Measurements from ENCODE around the gene LPP. TPM values are rescaled to one million over a fixed set of nuclear protein-coding genes. Genes with fewer than 3 reads are reported as not detected.

Gene LPP
- total and polyA plus RNA-seq, 10 of the 15 experiments (the other 5 are each of a cell fraction or from before 2014, with no cell fraction given) = under 0.01 to 0.62 (median 0.03) TPM

DNA sequence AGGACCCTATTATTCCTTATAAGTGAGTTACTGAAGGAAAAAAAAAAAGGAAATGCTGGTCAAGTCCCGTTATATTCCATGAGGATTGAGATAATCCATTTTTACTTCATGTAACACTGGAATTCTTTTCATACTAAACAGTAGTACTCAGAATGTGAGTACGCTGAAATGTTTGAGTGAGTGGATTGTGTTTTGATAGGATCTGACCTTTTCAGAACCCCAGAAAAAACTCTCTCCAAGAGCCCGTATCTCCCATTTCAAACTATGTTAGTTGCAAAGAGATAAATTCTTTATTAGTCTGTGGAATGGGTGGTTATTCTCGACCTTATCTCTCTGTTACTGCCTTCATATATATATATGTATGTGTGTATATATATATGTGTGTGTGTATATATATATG, 2.5 kb upstream of the LPP start:
- H3K27ac ChIP-seq (ENCODE audit: control insufficient read depth, insufficient read depth) = no peak overlapping the region
- H3K9ac ChIP-seq (ENCODE audit: control insufficient read depth, insufficient read depth, low read length) = no peak overlapping the region
- ChIA-PET SMC1A (ENCODE audit: uncharacterized antibody, unreplicated experiment) (no interaction called here), CTCF (no interaction called here), RAD21 (ENCODE audit: unreplicated experiment) (no interaction called here), POLR2A (no interaction called here)
- WGBS (ENCODE audit: insufficient coverage, insufficient replicate concordance, low lambda C conversion rate, missing lambda C conversion rate) = 49% methylated on average over 4 of the region's 4 CpGs
- in situ Hi-C loops (cut with MboI) = no loop called here
- H3K4me1 ChIP-seq (ENCODE audit: control insufficient read depth, insufficient read depth, low read length) = no peaks in the 10 kb centered on the region
- no TSS peak for BruUV-seq (replicated peaks)
- no peaks in the 10 kb centered on the region; the same call in 2 of the 3 replicates for H3K9me3 ChIP-seq (replicated peaks; ENCODE audit: control insufficient read depth, insufficient read depth, low read length)
- no peaks in the 10 kb centered on the region; the same call in 1 of the 2 replicates for H4K20me1 ChIP-seq (ENCODE audit: control insufficient read depth, insufficient read depth)
- no peak overlapping the region for H2AFZ ChIP-seq (ENCODE audit: control insufficient read depth, low read depth, low read length)
- DNase-seq (ENCODE audit: low read depth, low spot score) = no peak
- H3K4me3 ChIP-seq = no peak overlapping the region
- no peak for FAIRE-seq
- TF ChIP-seq ZSCAN29 (IDR thresholded peaks at IDR 0.05) = no peak
- no peak for TF ChIP-seq EZH2 (IDR thresholded peaks at IDR 0.05; ENCODE audit: borderline replicate concordance, control insufficient read depth, low read depth, low read length)
- TF ChIP-seq NR2F1 (conservative IDR thresholded peaks at IDR 0.05) = no peak
- TF ChIP-seq CBX5 (IDR thresholded peaks at IDR 0.05; ENCODE audit: low read depth) = no peak
- ATAC-seq = no peak
- H3K36me3 ChIP-seq (ENCODE audit: control insufficient read depth in 2 of 2, insufficient read depth in 2 of 2, low read length in 1 of 2) = no peaks in the 10 kb centered on the region
- intact Hi-C loops (cut with micrococcal nuclease; ENCODE audit: unreplicated experiment) = no loop called here
- no peak overlapping the region for H3K4me2 ChIP-seq (ENCODE audit: control insufficient read depth, insufficient read depth)
- H3K27me3 ChIP-seq (replicated peaks in 1 of 2; ENCODE audit: control insufficient read depth in 2 of 2, insufficient read depth in 2 of 2, low read length in 1 of 2) = peaks cover 4 to 11% of the 10 kb centered on the region in 2 experiments
- H3K79me2 ChIP-seq (ENCODE audit: control insufficient read depth, insufficient read depth, low read length) = no peaks in the 10 kb centered on the region

GRCh38 chr3:188152660-188153436, 1.1 kb upstream of the LPP start:
- intact Hi-C loops (cut with micrococcal nuclease; ENCODE audit: unreplicated experiment) = no loop called here
- 27% methylated on average over 25 of the region's 25 CpGs for WGBS (ENCODE audit: insufficient coverage, insufficient replicate concordance, low lambda C conversion rate, missing lambda C conversion rate)
- no peak for TF ChIP-seq ZNF217 (IDR thresholded peaks at IDR 0.05)
- TF ChIP-seq CBX3 (IDR thresholded peaks at IDR 0.05; ENCODE audit: borderline replicate concordance, low read depth) = no peak
- no peak for TF ChIP-seq IKZF2 (IDR thresholded peaks at IDR 0.05)
- no peak for TF ChIP-seq CEBPB (IDR thresholded peaks at IDR 0.05; ENCODE audit: borderline replicate concordance in 1 of 2, low read depth in 2 of 2, low read length in 2 of 2)
- TF ChIP-seq RFX5 (IDR thresholded peaks at IDR 0.05; ENCODE audit: low read depth, low read length) = no peak
- TF ChIP-seq PML (IDR thresholded peaks at IDR 0.05; ENCODE audit: low read length) = no peak
- no peak for TF ChIP-seq GABPA (IDR thresholded peaks at IDR 0.05; ENCODE audit: low read depth)
- TF ChIP-seq NRF1 (conservative IDR thresholded peaks at IDR 0.05; ENCODE audit: low read depth, low read length) = no peak
- no peak for TF ChIP-seq ZSCAN29 (IDR thresholded peaks at IDR 0.05)
- no peak for TF ChIP-seq GATAD2B (conservative IDR thresholded peaks at IDR 0.05; ENCODE audit: low read depth)
- no peak for TF ChIP-seq PAX5 (IDR thresholded peaks at IDR 0.05; ENCODE audit: borderline replicate concordance, low read depth, low read length)
- no peak for TF ChIP-seq NR2C2 (IDR thresholded peaks at IDR 0.05; ENCODE audit: borderline replicate concordance, control insufficient read depth, insufficient read length, low read depth)
- TF ChIP-seq NBN (IDR thresholded peaks at IDR 0.05) = no peak
- no peak for TF ChIP-seq TCF12 (IDR thresholded peaks at IDR 0.05; ENCODE audit: low read depth, low read length)
- TF ChIP-seq CBX5 (IDR thresholded peaks at IDR 0.05; ENCODE audit: low read depth) = no peak
- TF ChIP-seq SRF (IDR thresholded peaks at IDR 0.05; ENCODE audit: low read depth in 2 of 2, low read length in 2 of 2) = no peak

More at GRCh38 chr3:188152660-188153436, 1.1 kb upstream of the LPP start:
- POLR2A ChIA-PET = no interaction called here
- no peak overlapping the region for H3K4me3 ChIP-seq
- H3K9me3 ChIP-seq (replicated peaks; ENCODE audit: control insufficient read depth, insufficient read depth, low read length) = no peaks in the 10 kb centered on the region; the same call in 2 of the 3 replicates
- no peaks in the 10 kb centered on the region for H3K36me3 ChIP-seq (ENCODE audit: control insufficient read depth in 2 of 2, insufficient read depth in 2 of 2, low read length in 1 of 2)
- H4K20me1 ChIP-seq (ENCODE audit: control insufficient read depth, insufficient read depth) = no peaks in the 10 kb centered on the region; the same call in 1 of the 2 replicates
- H3K9ac ChIP-seq (ENCODE audit: control insufficient read depth, insufficient read depth, low read length) = no peak overlapping the region
- RAD21 ChIA-PET (ENCODE audit: unreplicated experiment) = no interaction called here
- H3K4me1 ChIP-seq (ENCODE audit: control insufficient read depth, insufficient read depth, low read length) = no peaks in the 10 kb centered on the region
- no peaks in the 10 kb centered on the region for H3K79me2 ChIP-seq (ENCODE audit: control insufficient read depth, insufficient read depth, low read length)
- H3K27me3 ChIP-seq (replicated peaks in 1 of 2; ENCODE audit: control insufficient read depth in 2 of 2, insufficient read depth in 2 of 2, low read length in 1 of 2) = peaks cover 4 to 11% of the 10 kb centered on the region in 2 experiments
- CTCF ChIA-PET = no interaction called here
- in situ Hi-C loops (cut with MboI) = no loop called here
- H3K4me2 ChIP-seq (ENCODE audit: control insufficient read depth, insufficient read depth) = peak overlapping the region; percentile 60; the same call in 1 of the 2 replicates
- DNase-seq (ENCODE audit: low read depth, low spot score) (no peak), ATAC-seq (no peak), FAIRE-seq (no peak)
- H2AFZ ChIP-seq (ENCODE audit: control insufficient read depth, low read depth, low read length) = no peak overlapping the region
- no TSS peak for BruUV-seq (replicated peaks)
- H3K27ac ChIP-seq (ENCODE audit: control insufficient read depth, insufficient read depth) = no peak overlapping the region
- SMC1A ChIA-PET (ENCODE audit: uncharacterized antibody, unreplicated experiment) = no interaction called here

Data from GM12878 (cell line).